GM12875 (cell line): ENCODE data around the gene SMIM20.

Source experiments
- H3K4me3 ChIP-seq: one replicate; pipeline ENCODE4 v1.5.1; 2011; ENCODE audit warnings: low read depth, low read length, control low read depth
- CTCF ChIP-seq: IDR thresholded peaks from 2 replicates; pipeline ENCODE4 v1.5.1; 2011; ENCODE audit warnings: low read depth, mild to moderate bottlenecking, control low read depth, inconsistent platforms, low read length, moderate library complexity, borderline replicate concordance; ENCODE audit not compliant: insufficient read depth

Gene SMIM20

DNA sequence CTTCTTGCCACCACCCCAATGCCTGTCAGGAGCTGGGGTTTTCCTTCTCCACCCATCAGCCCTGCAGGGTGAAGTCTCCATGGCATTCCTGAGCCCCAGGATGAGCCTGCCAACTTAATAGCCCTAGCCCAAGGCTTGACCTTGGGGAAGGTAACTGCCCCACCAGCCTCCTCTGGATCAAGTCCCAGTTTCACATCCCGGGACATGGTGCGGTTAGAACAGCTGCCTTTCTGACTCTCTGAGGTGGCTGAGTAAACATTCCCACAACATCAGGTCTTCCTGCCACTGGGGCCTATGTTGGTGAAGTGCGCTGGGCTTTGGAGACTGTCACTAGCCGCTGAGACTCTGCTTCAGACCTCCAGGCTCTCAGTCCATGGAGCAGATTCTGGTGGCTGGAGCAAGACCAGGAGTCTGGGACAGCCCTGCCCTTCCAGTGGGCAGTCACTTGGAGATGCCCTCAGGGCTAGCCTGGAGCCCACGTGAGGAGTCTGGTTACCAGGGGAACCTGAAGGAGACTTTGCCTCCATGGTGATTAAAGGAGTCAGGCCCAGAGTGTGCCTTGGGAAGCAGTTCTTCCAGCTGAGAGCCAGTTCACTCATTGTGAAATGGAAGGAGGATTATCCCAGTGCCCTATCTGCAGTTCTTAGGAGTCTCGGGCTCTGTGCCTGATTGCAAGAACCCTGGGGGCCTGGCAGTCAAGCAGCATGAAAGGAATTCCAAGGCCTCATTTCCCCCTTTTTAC is 56.8 kb downstream of the SMIM20 start:
- no peak overlapping the region for H3K4me3 ChIP-seq
- no peak for TF ChIP-seq CTCF

DNA sequence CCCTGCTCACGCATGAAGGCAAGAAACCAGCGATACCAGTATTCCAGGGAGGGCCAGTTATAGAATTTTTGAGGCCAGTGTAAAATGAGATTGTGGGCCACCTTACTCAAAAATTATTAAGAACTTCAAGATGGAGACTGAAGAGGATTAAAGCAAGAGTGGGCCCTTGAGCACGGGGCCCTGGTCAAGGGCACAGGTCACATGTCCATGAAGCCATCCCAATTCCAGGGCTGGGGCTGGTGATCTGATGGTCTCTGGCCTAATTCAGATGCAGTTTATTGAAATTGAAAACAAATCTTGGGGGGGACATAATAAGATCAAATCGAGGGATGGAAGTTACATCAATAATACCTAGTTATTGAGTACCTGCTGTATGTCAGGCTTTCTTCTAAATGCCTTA is 58.3 kb downstream of the SMIM20 start:
- no peak overlapping the region for H3K4me3 ChIP-seq
- TF ChIP-seq CTCF = no peak

DNA sequence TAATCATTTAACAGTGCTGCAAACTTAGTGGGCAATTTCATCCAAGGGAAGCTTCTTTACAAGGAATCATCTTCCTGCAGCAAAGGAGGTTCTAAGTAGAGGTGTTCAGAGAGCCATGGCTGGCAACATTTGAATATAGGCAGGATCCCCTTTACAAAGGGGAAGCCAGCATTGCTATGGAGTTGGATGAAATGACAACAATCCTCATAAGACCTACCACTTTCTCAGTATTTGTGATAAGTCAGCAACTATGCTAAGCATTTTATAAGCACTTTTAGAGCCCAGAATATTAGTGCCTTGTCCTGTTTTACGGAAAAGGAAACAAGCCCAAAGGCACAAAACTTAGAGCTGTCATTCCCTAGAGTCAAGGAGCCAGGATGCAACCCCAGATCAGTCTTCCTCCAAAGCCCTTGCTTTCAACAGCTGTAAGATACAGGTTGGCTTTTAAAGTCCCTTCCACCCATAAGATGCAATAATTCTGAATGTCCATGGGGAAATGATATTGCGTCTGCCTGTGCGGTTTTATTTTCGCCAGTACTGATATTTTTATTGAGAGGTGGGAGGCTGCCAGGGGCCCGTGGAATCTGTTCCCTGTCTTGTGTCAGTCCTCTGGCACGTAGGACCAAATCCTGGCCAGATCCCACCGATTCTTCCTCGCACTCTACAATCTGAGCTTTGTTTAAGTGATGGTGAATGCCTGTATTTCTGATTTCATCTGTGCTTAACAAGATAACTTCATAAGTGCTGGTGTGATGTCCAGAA is 59.1 kb downstream of the SMIM20 start:
- TF ChIP-seq CTCF = no peak
- no peak overlapping the region for H3K4me3 ChIP-seq

DNA sequence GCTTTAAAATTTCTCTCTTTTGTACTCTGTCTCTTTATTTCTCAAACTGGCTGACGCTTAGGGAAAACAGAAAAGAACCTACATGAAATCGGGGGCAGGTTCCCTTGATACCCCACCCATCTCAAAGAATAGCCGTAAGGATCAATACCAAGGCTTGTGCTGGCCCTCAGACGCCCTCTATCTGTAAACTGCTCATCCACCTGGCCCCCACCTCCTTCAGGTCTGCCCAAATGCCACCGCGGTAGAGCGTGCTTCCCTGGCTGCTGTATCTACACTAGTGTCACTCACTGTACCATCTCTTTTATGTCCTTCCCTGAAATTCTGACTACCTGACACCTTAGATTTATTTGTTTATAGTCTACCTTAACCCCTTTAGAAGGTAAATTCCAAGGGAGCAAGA is 62.8 kb downstream of the SMIM20 start:
- no peak for TF ChIP-seq CTCF
- no peak overlapping the region for H3K4me3 ChIP-seq

GRCh38 chr4:25977397-25978170 is 63.6 kb downstream of the SMIM20 start:
- no peak for TF ChIP-seq CTCF
- no peak overlapping the region for H3K4me3 ChIP-seq

DNA sequence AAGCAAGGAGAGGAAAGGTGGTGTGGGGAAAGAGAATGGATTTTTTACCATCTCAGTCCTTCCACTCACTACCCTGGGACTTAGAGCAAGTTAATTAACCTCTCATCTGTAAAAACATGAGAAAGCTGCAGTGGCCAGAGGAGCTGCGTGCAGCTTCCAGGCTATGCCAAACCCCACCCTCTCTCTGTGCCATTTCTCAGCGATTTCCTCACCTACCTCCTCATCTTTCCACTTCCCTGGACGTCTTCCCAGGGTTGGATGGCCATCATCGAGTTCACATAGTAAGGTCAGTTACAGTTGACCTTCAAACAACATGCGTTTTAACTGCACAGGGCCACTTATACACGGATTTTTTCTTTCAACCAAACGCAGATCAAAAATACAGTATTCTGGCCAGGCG is 64.3 kb downstream of the SMIM20 start:
- H3K4me3 ChIP-seq = no peak overlapping the region
- no peak for TF ChIP-seq CTCF
